H9 (cell line): ENCODE results near the gene PLIN4. TPM values are rescaled to one million over a fixed set of nuclear protein-coding genes. Genes with fewer than 3 reads are reported as not detected.

Experiments used
- DNase-seq: peaks from one replicate; pipeline ENCODE4 v3.0.0-alpha.2; 2017
- H2AFZ ChIP-seq: one replicate; pipeline ENCODE4 v1.6.1; 2013; ENCODE audit warnings: mild to moderate bottlenecking, low read length, control low read depth, moderate library complexity
- H2AK5ac ChIP-seq: 2 replicates; pipeline ENCODE4 v1.6.1; 2013; ENCODE audit warnings: low read length, control low read depth, mixed read lengths; ENCODE audit not compliant: insufficient read length
- H2BK120ac ChIP-seq: one replicate; pipeline ENCODE4 v1.6.1; 2013; ENCODE audit warnings: low read depth, mild to moderate bottlenecking, low read length, control low read depth, inconsistent platforms; ENCODE audit not compliant: poor library complexity, severe bottlenecking
- H2BK12ac ChIP-seq: 2 replicates; pipeline ENCODE4 v1.6.1; 2013; ENCODE audit warnings: low read length, control low read depth, mixed read lengths, low read depth; ENCODE audit not compliant: insufficient read length
- H2BK15ac ChIP-seq: 2 replicates; pipeline ENCODE4 v1.6.1; 2013; ENCODE audit warnings: low read depth, low read length, control low read depth
- H2BK20ac ChIP-seq: one replicate; pipeline ENCODE4 v1.6.1; 2013; ENCODE audit warnings: low read depth, mild to moderate bottlenecking, low read length, control low read depth, inconsistent platforms; ENCODE audit not compliant: poor library complexity, severe bottlenecking
- H2BK5ac ChIP-seq: 2 replicates; pipeline ENCODE4 v1.6.1; 2013; ENCODE audit warnings: low read length, control low read depth, mixed read lengths; ENCODE audit not compliant: insufficient read length
- H3K14ac ChIP-seq: 2 replicates; pipeline ENCODE4 v1.6.1; 2013; ENCODE audit warnings: low read length, control low read depth; ENCODE audit not compliant: insufficient read depth
- H3K18ac ChIP-seq: 2 replicates; pipeline ENCODE4 v1.6.1; 2013; ENCODE audit warnings: low read depth, mild to moderate bottlenecking, mixed read lengths, low read length, control low read depth; ENCODE audit not compliant: insufficient read length
- H3K23ac ChIP-seq: 2 replicates; pipeline ENCODE4 v1.6.1; 2013; ENCODE audit warnings: low read length, control low read depth, mixed read lengths, low read depth; ENCODE audit not compliant: insufficient read length
- H3K23me2 ChIP-seq: 2 replicates; pipeline ENCODE4 v1.6.1; 2013; ENCODE audit warnings: low read depth, mild to moderate bottlenecking, mixed read lengths, low read length, control low read depth; ENCODE audit not compliant: insufficient read length, poor library complexity, severe bottlenecking
- H3K27ac ChIP-seq: 2 replicates; pipeline ENCODE4 v1.5.1; 2013; ENCODE audit warnings: low read length, control low read depth, mixed read lengths, low read depth; ENCODE audit not compliant: insufficient read length
- H3K27me3 ChIP-seq: 2 replicates; pipeline ENCODE4 v1.6.1; 2013; ENCODE audit warnings: low read length, control low read depth, inconsistent platforms; ENCODE audit not compliant: insufficient read depth
- H3K4ac ChIP-seq: 2 replicates; pipeline ENCODE4 v1.6.1; 2013; ENCODE audit warnings: low read depth, mild to moderate bottlenecking, control low read depth, inconsistent platforms, low read length, moderate library complexity
- H3K4me1 ChIP-seq: 2 replicates; pipeline ENCODE4 v1.6.1; 2013; ENCODE audit warnings: low read length, control low read depth, inconsistent platforms; ENCODE audit not compliant: insufficient read depth
- H3K4me2 ChIP-seq: 2 replicates; pipeline ENCODE4 v1.6.1; 2013; ENCODE audit warnings: low read length, control low read depth, mixed read lengths; ENCODE audit not compliant: insufficient read length, insufficient read depth
- H3K56ac ChIP-seq: 2 replicates; pipeline ENCODE4 v1.6.1; 2013; ENCODE audit warnings: low read depth, mild to moderate bottlenecking, mixed read lengths, low read length, control low read depth; ENCODE audit not compliant: insufficient read length
- H3K79me1 ChIP-seq: 2 replicates; pipeline ENCODE4 v1.6.1; 2013; ENCODE audit warnings: low read depth, mild to moderate bottlenecking, moderate library complexity, low read length, control low read depth, inconsistent platforms; ENCODE audit not compliant: insufficient read depth, poor library complexity, severe bottlenecking
- H3K79me2 ChIP-seq: 2 replicates; pipeline ENCODE4 v1.6.1; 2013; ENCODE audit warnings: low read length, control low read depth, inconsistent platforms; ENCODE audit not compliant: insufficient read depth
- H3K9ac ChIP-seq: 2 replicates; pipeline ENCODE4 v1.6.1; 2013; ENCODE audit warnings: low read length, control low read depth, mixed read lengths; ENCODE audit not compliant: insufficient read length; ENCODE audit errors: extremely low read depth
- H3K9me3 ChIP-seq: one replicate; pipeline ENCODE4 v1.6.1; 2013; ENCODE audit warnings: low read depth, low read length, inconsistent platforms; ENCODE audit not compliant: control insufficient read depth
- H3T11ph ChIP-seq: one replicate; pipeline ENCODE4 v1.6.1; 2013; ENCODE audit warnings: mild to moderate bottlenecking, low read length, control low read depth, inconsistent platforms
- H4K20me1 ChIP-seq: one replicate; pipeline ENCODE4 v1.6.1; 2013; ENCODE audit not compliant: control insufficient read depth, insufficient read length, insufficient read depth
- H4K5ac ChIP-seq: 2 replicates; pipeline ENCODE4 v1.6.1; 2013; ENCODE audit warnings: low read depth, mild to moderate bottlenecking, mixed read lengths, low read length, control low read depth; ENCODE audit not compliant: insufficient read length
- H4K8ac ChIP-seq: replicated peaks from 2 replicates; pipeline ENCODE4 v1.6.1; 2013; ENCODE audit warnings: low read length, control low read depth, mixed read lengths, low read depth; ENCODE audit not compliant: insufficient read length
- H4K91ac ChIP-seq: 2 replicates; pipeline ENCODE4 v1.6.1; 2013; ENCODE audit warnings: low read depth, mild to moderate bottlenecking, moderate library complexity, mixed read lengths, low read length, control low read depth; ENCODE audit not compliant: insufficient read length
- H3K27ac Mint-ChIP-seq, 3 experiments: 2 replicates in 2 of 3; 3 replicates in 1 of 3; pipeline ENCODE4 v1.8.0; 2020 to 2021; ENCODE audit warnings: mixed read lengths in 3 of 3, mild to moderate bottlenecking in 1 of 3, moderate library complexity in 1 of 3
- H3K27me3 Mint-ChIP-seq: 2 replicates; pipeline ENCODE4 v1.8.0; 2021; ENCODE audit warnings: low read depth, mild to moderate bottlenecking, moderate library complexity, mixed read lengths
- H3K36me3 Mint-ChIP-seq, 3 experiments: 2 replicates in 2 of 3; 3 replicates in 1 of 3; pipeline ENCODE4 v1.8.0; 2020 to 2021; ENCODE audit warnings: low read depth in 3 of 3, mixed read lengths in 3 of 3; ENCODE audit not compliant: insufficient read depth in 1 of 3
- H3K4me1 Mint-ChIP-seq, 2 experiments: 2 replicates each; pipeline ENCODE4 v1.8.0; 2020; ENCODE audit warnings: mixed read lengths in 2 of 2
- H3K4me3 Mint-ChIP-seq, 2 experiments: 2 replicates in 1 of 2; 3 replicates in 1 of 2; pipeline ENCODE4 v1.8.0; 2020 to 2021; ENCODE audit warnings: mild to moderate bottlenecking in 2 of 2, mixed read lengths in 2 of 2, moderate library complexity in 1 of 2
- H3K9me3 Mint-ChIP-seq, 2 experiments: 2 replicates in 1 of 2; 3 replicates in 1 of 2; pipeline ENCODE4 v1.8.0; 2020; ENCODE audit warnings: mild to moderate bottlenecking in 2 of 2, mixed read lengths in 2 of 2, moderate library complexity in 1 of 2
- CTCF ChIP-seq: fragments of 200-600 bp; sonication (generic); conservative IDR thresholded peaks from 3 replicates; pipeline ENCODE4 v1.8.0; 2021; ENCODE audit warnings: antibody characterized with exemption, mild to moderate bottlenecking
- WGBS: extraction: QIAGEN DNeasy Blood & Tissue Kit; methylation state at CpG from one replicate; pipeline ENCODE4 v1.1.7; 2013; ENCODE audit warnings: missing lambda C conversion rate, low lambda C conversion rate, mixed read lengths; ENCODE audit not compliant: insufficient read length; ENCODE audit errors: extremely low coverage; 5-methylcytosine and 5-hydroxymethylcytosine counted together
- total RNA-seq: library from RNA; stranded (reverse); gene quantifications from 2 replicates; pipeline ENCODE4 v1.2.1, GENCODE V29; 2021

The PLIN4 gene
- total RNA-seq, 1 experiment from 2014 or later, result 1.1 TPM

DNA sequence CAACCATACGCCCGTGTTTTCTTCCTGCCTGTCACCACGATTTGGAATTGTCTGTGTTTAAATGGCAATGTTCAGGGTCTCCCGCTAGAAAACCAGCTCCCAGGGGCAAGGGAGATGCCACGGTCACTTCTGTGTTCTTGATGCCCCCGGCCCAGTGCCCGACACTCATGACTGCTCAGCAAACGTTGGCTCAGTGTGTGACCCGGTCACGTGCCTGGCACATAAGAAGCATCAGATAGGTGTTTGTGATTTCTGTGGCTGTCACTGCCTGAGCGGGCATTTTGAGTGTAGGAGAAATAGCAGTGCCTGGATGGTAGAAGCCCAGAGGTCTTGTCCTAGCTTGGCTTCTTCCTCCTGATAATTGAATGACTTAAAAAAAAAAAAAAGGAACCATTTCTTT is 30.7 kb downstream of the PLIN4 start:
- Histone ChIP-seq H3T11ph (no peak overlapping the region), H2BK5ac (no peak overlapping the region), H2BK12ac (no peak overlapping the region), H2BK15ac (no peak overlapping the region), H2AFZ (no peak overlapping the region), H3K4me2 (no peak overlapping the region), H4K8ac (no peak overlapping the region), H3K9ac (no peak overlapping the region), H4K91ac (no peak overlapping the region), H2BK120ac (no peak overlapping the region), H3K79me2 (no peaks in the 10 kb centered on the region), H3K14ac (no peak overlapping the region), H3K79me1 (no peaks in the 10 kb centered on the region), H3K18ac (no peak overlapping the region), H3K56ac (no peak overlapping the region), H3K9me3 (no peaks in the 10 kb centered on the region), H3K4me1 (no peaks in the 10 kb centered on the region; the same call in 1 of the 2 replicates), H4K20me1 (no peaks in the 10 kb centered on the region), H3K27me3 (no peaks in the 10 kb centered on the region), H2BK20ac (no peak overlapping the region), H3K27ac (no peak overlapping the region), H3K23me2 (no peaks in the 10 kb centered on the region), H3K23ac (no peak overlapping the region), H2AK5ac (no peak overlapping the region), H3K4ac (no peak overlapping the region), H4K5ac (no peak overlapping the region)
- H3K9me3 Mint-ChIP-seq, result no peaks in the 10 kb centered on the region
- H3K4me1 Mint-ChIP-seq, result no peaks in the 10 kb centered on the region
- no peaks in the 10 kb centered on the region for H3K27me3 Mint-ChIP-seq
- DNase-seq, result peak; percentile 17
- H3K36me3 Mint-ChIP-seq, result peaks cover 25 to 58% (median 50%) of the 10 kb centered on the region in 3 experiments; a peak in 6 of 7 replicates
- H3K27ac Mint-ChIP-seq, result peak overlapping the region in 1 of 3 experiments; percentile 29; a peak in 2 of 7 replicates
- no peak for TF ChIP-seq CTCF
- WGBS, result no CpG with 5 or more reads among the region's 11 CpGs
- no peak overlapping the region for H3K4me3 Mint-ChIP-seq
